ENCODE data around the gene DOK6. TPM values are rescaled to one million over a fixed set of nuclear protein-coding genes. Genes with fewer than 3 reads are reported as not detected.

The DOK6 gene
- total RNA-seq, 1 experiment from 2014 or later: not detected

DNA sequence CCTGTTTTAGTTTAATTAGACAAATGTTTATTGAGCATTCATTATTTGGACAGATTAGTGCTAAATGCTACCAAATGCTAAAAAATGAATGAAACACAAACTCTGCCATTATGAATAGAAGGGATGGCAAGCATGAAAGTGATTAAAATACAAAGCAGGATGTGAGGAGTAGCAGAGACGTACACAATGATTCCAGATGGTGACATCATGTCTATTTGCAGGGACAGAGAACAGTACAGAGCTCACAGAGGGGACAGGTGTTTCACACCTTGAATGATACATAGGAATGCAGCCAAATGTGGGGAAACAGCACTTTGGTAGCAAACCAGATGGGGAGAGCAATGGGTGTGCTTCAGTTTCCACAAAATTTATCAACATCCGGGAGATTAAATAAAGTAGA, 470.7 kb downstream of the DOK6 start:
- intact Hi-C loops (cut with micrococcal nuclease): no loop called here
- no peak overlapping the region for H3K4me3 ChIP-seq (ENCODE audit: low read length)
- H3F3A ChIP-seq (ENCODE audit: low read length, unreplicated experiment): no peaks in the 10 kb centered on the region
- BruUV-seq (replicated peaks): no TSS peak
- no peak overlapping the region for H2AFZ ChIP-seq (ENCODE audit: low read length)
- no peak overlapping the region for H3K27ac ChIP-seq (ENCODE audit: low read length)
- no peak for DNase-seq
- H3K27me3 ChIP-seq (ENCODE audit: low read length): no peaks in the 10 kb centered on the region
- POLR2A ChIA-PET (ENCODE audit: unreplicated experiment): no interaction called here
- no peaks in the 10 kb centered on the region for H3K4me1 ChIP-seq (ENCODE audit: insufficient read depth, low read length)
- no peaks in the 10 kb centered on the region for H3K79me2 ChIP-seq (ENCODE audit: low read length)
- H3K9me3 ChIP-seq (ENCODE audit: low read length): no peaks in the 10 kb centered on the region
- H4K20me1 ChIP-seq (ENCODE audit: low read length): no peaks in the 10 kb centered on the region
- no peak overlapping the region for H3K4me2 ChIP-seq (ENCODE audit: low read length)
- CTCF ChIA-PET: no interaction called here
- no peaks in the 10 kb centered on the region for H3K9me2 ChIP-seq (replicated peaks; ENCODE audit: low read length)
- no peaks in the 10 kb centered on the region for H3K36me3 ChIP-seq (ENCODE audit: low read depth, low read length)
- no peak for TF ChIP-seq EZH2phosphoT487 (IDR thresholded peaks at IDR 0.05; ENCODE audit: borderline replicate concordance, low read length)
- TF ChIP-seq, protein P1, sequence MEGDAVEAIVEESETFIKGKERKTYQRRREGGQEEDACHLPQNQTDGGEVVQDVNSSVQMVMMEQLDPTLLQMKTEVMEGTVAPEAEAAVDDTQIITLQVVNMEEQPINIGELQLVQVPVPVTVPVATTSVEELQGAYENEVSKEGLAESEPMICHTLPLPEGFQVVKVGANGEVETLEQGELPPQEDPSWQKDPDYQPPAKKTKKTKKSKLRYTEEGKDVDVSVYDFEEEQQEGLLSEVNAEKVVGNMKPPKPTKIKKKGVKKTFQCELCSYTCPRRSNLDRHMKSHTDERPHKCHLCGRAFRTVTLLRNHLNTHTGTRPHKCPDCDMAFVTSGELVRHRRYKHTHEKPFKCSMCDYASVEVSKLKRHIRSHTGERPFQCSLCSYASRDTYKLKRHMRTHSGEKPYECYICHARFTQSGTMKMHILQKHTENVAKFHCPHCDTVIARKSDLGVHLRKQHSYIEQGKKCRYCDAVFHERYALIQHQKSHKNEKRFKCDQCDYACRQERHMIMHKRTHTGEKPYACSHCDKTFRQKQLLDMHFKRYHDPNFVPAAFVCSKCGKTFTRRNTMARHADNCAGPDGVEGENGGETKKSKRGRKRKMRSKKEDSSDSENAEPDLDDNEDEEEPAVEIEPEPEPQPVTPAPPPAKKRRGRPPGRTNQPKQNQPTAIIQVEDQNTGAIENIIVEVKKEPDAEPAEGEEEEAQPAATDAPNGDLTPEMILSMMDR (conservative IDR thresholded peaks at IDR 0.05; ENCODE audit: low read depth, low read length): no peak
- no peak for TF ChIP-seq EZH2 (IDR thresholded peaks at IDR 0.05; ENCODE audit: low read length, unreplicated experiment)
- no peak for ATAC-seq
- no peak overlapping the region for H3K9ac ChIP-seq (ENCODE audit: low read length)

DNA sequence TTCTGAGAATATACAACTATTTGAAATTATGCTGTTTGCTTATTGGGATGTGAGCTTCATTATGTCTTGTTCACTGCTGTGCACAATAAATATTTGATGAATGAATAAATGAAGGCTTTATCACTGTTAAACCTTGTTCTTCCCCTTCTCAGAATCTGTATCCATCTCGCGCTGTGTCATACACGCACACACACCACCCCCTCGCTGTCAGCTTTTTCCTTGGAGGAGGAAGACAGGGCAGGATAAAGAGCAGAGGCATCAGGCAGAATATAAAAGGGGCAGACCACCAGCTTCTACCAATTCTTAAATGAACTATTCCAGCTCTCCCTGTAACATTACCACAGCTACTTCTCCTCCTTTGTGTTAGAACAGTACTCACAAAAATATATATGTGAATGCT, 472.0 kb downstream of the DOK6 start:
- CTCF ChIA-PET: no interaction called here
- Histone ChIP-seq H3F3A (ENCODE audit: low read length, unreplicated experiment) (no peaks in the 10 kb centered on the region), H4K20me1 (ENCODE audit: low read length) (no peaks in the 10 kb centered on the region), H3K27me3 (ENCODE audit: low read length) (no peaks in the 10 kb centered on the region), H3K9me2 (replicated peaks; ENCODE audit: low read length) (no peaks in the 10 kb centered on the region), H3K27ac (ENCODE audit: low read length) (no peak overlapping the region), H3K79me2 (ENCODE audit: low read length) (no peaks in the 10 kb centered on the region), H2AFZ (ENCODE audit: low read length) (no peak overlapping the region), H3K4me3 (ENCODE audit: low read length) (no peak overlapping the region), H3K36me3 (ENCODE audit: low read depth, low read length) (no peaks in the 10 kb centered on the region), H3K9ac (ENCODE audit: low read length) (no peak overlapping the region), H3K4me2 (ENCODE audit: low read length) (no peak overlapping the region), H3K9me3 (ENCODE audit: low read length) (no peaks in the 10 kb centered on the region), H3K4me1 (ENCODE audit: insufficient read depth, low read length) (no peaks in the 10 kb centered on the region)
- intact Hi-C loops (cut with micrococcal nuclease): no loop called here
- ATAC-seq: no peak
- DNase-seq: no peak
- POLR2A ChIA-PET (ENCODE audit: unreplicated experiment): no interaction called here
- TF ChIP-seq, protein P1 (conservative IDR thresholded peaks at IDR 0.05; ENCODE audit: low read depth, low read length): no peak
- TF ChIP-seq EZH2 (IDR thresholded peaks at IDR 0.05; ENCODE audit: low read length, unreplicated experiment): no peak
- no TSS peak for BruUV-seq (replicated peaks)

DNA sequence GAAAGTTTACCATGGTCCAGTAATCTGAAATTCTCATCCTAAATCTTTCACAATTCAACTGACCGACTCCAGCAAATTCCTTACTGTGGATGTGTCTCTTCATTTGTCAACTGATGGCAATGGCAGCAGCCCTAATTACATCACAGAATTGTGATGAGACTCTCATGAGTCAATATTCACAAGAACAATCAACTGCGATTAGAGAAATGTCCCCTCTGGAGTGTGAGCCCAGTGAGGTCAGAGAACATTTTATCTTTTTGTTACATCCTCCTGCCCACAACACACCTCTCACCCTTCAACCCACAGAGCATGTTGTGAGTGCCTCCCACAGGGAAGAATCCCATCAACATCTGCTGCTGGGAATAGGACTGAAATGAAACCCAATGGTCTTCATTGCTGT, 473.4 kb downstream of the DOK6 start:
- no peaks in the 10 kb centered on the region for H3K4me1 ChIP-seq (ENCODE audit: insufficient read depth, low read length)
- no peaks in the 10 kb centered on the region for H3K79me2 ChIP-seq (ENCODE audit: low read length)
- no peak overlapping the region for H3K4me3 ChIP-seq (ENCODE audit: low read length)
- POLR2A ChIA-PET (ENCODE audit: unreplicated experiment): no interaction called here
- CTCF ChIA-PET: no interaction called here
- no peaks in the 10 kb centered on the region for H4K20me1 ChIP-seq (ENCODE audit: low read length)
- H3K9me2 ChIP-seq (replicated peaks; ENCODE audit: low read length): no peaks in the 10 kb centered on the region
- H3K9me3 ChIP-seq (ENCODE audit: low read length): no peaks in the 10 kb centered on the region
- ATAC-seq: no peak
- no peak overlapping the region for H3K27ac ChIP-seq (ENCODE audit: low read length)
- H3K4me2 ChIP-seq (ENCODE audit: low read length): no peak overlapping the region
- no TSS peak for BruUV-seq (replicated peaks)
- H3K36me3 ChIP-seq (ENCODE audit: low read depth, low read length): no peaks in the 10 kb centered on the region
- no peak for DNase-seq
- no peak for TF ChIP-seq EZH2phosphoT487 (IDR thresholded peaks at IDR 0.05; ENCODE audit: borderline replicate concordance, low read length)
- TF ChIP-seq, protein P1 (conservative IDR thresholded peaks at IDR 0.05; ENCODE audit: low read depth, low read length): no peak
- TF ChIP-seq EZH2 (IDR thresholded peaks at IDR 0.05; ENCODE audit: low read length, unreplicated experiment): no peak
- intact Hi-C loops (cut with micrococcal nuclease): no loop called here
- no peak overlapping the region for H2AFZ ChIP-seq (ENCODE audit: low read length)
- no peaks in the 10 kb centered on the region for H3K27me3 ChIP-seq (ENCODE audit: low read length)
- no peak overlapping the region for H3K9ac ChIP-seq (ENCODE audit: low read length)
- H3F3A ChIP-seq (ENCODE audit: low read length, unreplicated experiment): no peaks in the 10 kb centered on the region
